GM19099 (cell line): ENCODE data around the gene STARD9.

Experiments used
- POLR2A ChIP-seq: IDR thresholded peaks from 3 replicates; pipeline ENCODE4 v1.6.1; 2011; ENCODE audit warnings: low read depth; ENCODE audit not compliant: insufficient read length; ENCODE audit errors: extremely low read depth

The STARD9 gene

GRCh38 chr15:42608752-42609488 lies 33.5 kb downstream of the STARD9 start:
- no peak for TF ChIP-seq POLR2A

- TF ChIP-seq POLR2A: no peak
Measured at GRCh38 chr15:42611532-42611931, 36.1 kb downstream of the STARD9 start.

GRCh38 chr15:42612367-42612912 lies 37.0 kb downstream of the STARD9 start:
- no peak for TF ChIP-seq POLR2A

- no peak for TF ChIP-seq POLR2A
Measured at GRCh38 chr15:42616107-42616506, 40.7 kb downstream of the STARD9 start.

- TF ChIP-seq POLR2A: no peak
Measured at GRCh38 chr15:42619656-42620371, 44.4 kb downstream of the STARD9 start.

GRCh38 chr15:42621386-42621785 lies 46.0 kb downstream of the STARD9 start:
- no peak for TF ChIP-seq POLR2A

- no peak for TF ChIP-seq POLR2A
Measured at GRCh38 chr15:42621996-42622925, 46.9 kb downstream of the STARD9 start.

- no peak for TF ChIP-seq POLR2A
Measured at GRCh38 chr15:42623951-42624350, 48.5 kb downstream of the STARD9 start.

- no peak for TF ChIP-seq POLR2A
Measured at GRCh38 chr15:42627485-42627884, 52.1 kb downstream of the STARD9 start.

GRCh38 chr15:42628761-42629160 lies 53.4 kb downstream of the STARD9 start:
- no peak for TF ChIP-seq POLR2A

GRCh38 chr15:42632105-42632675 lies 56.8 kb downstream of the STARD9 start:
- no peak for TF ChIP-seq POLR2A

- TF ChIP-seq POLR2A: no peak
Measured at GRCh38 chr15:42640109-42640508, 64.7 kb downstream of the STARD9 start.

- TF ChIP-seq POLR2A: no peak
Measured at GRCh38 chr15:42650208-42651066, 75.0 kb downstream of the STARD9 start.

GRCh38 chr15:42665827-42666226 lies 90.4 kb downstream of the STARD9 start:
- TF ChIP-seq POLR2A: no peak
